Stimulated activated CD8-positive, alpha-beta memory T cell treated with anti-CD3 and anti-CD28 coated beads, Interleukin-2, amount 100 ng/mL, for 48 hours (primary cell): Measurements from ENCODE around the gene DYNC2H1.

Experiments used
- DNase-seq, 2 donors: peaks; one replicate each; pipeline ENCODE4 v3.0.0-alpha.2; 2020; ENCODE audit warnings: low read depth in 2 of 2

The DYNC2H1 gene

GRCh38 chr11:103281301-103281700 is 172.1 kb downstream of the DYNC2H1 start:
- no peak for DNase-seq

GRCh38 chr11:103284260-103284659 is 175.0 kb downstream of the DYNC2H1 start:
- no peak for DNase-seq

GRCh38 chr11:103294516-103294915 is 185.3 kb downstream of the DYNC2H1 start:
- no peak for DNase-seq

- no peak for DNase-seq
Observed at GRCh38 chr11:103295704-103296103, 186.5 kb downstream of the DYNC2H1 start.

GRCh38 chr11:103297900-103298299 is 188.7 kb downstream of the DYNC2H1 start:
- DNase-seq, result no peak

GRCh38 chr11:103315248-103315647 is 206.0 kb downstream of the DYNC2H1 start:
- no peak for DNase-seq

- DNase-seq, result no peak
Observed at GRCh38 chr11:103317118-103317517, 207.9 kb downstream of the DYNC2H1 start.

- DNase-seq, result no peak
Observed at GRCh38 chr11:103322821-103323220, 213.6 kb downstream of the DYNC2H1 start.

GRCh38 chr11:103325686-103326069 is 216.5 kb downstream of the DYNC2H1 start:
- DNase-seq, result no peak

GRCh38 chr11:103326070-103326794 is 217.0 kb downstream of the DYNC2H1 start:
- DNase-seq, result no peak

- no peak for DNase-seq
Observed at GRCh38 chr11:103327721-103328120, 218.5 kb downstream of the DYNC2H1 start.

GRCh38 chr11:103332409-103332808 is 223.2 kb downstream of the DYNC2H1 start:
- no peak for DNase-seq

- no peak for DNase-seq
Observed at GRCh38 chr11:103338621-103339484, 229.6 kb downstream of the DYNC2H1 start.

GRCh38 chr11:103339485-103339857 is 230.2 kb downstream of the DYNC2H1 start:
- DNase-seq, result no peak

- DNase-seq, result no peak
Observed at GRCh38 chr11:103340956-103341355, 231.7 kb downstream of the DYNC2H1 start.

GRCh38 chr11:103344886-103345285 is 235.7 kb downstream of the DYNC2H1 start:
- DNase-seq, result no peak

- DNase-seq, result no peak
Observed at GRCh38 chr11:103349595-103349994, 240.4 kb downstream of the DYNC2H1 start.

GRCh38 chr11:103354656-103355055 is 245.4 kb downstream of the DYNC2H1 start:
- no peak for DNase-seq

GRCh38 chr11:103358251-103358650 is 249.0 kb downstream of the DYNC2H1 start:
- DNase-seq, result no peak

- no peak for DNase-seq
Observed at GRCh38 chr11:103359216-103359615, 250.0 kb downstream of the DYNC2H1 start.

GRCh38 chr11:103364687-103365086 is 255.5 kb downstream of the DYNC2H1 start:
- no peak for DNase-seq

GRCh38 chr11:103367650-103368049 is 258.4 kb downstream of the DYNC2H1 start:
- DNase-seq, result no peak

- DNase-seq, result no peak
Observed at GRCh38 chr11:103368145-103368544, 258.9 kb downstream of the DYNC2H1 start.
